ENCODE measurements around the gene EDN2.

DNA sequence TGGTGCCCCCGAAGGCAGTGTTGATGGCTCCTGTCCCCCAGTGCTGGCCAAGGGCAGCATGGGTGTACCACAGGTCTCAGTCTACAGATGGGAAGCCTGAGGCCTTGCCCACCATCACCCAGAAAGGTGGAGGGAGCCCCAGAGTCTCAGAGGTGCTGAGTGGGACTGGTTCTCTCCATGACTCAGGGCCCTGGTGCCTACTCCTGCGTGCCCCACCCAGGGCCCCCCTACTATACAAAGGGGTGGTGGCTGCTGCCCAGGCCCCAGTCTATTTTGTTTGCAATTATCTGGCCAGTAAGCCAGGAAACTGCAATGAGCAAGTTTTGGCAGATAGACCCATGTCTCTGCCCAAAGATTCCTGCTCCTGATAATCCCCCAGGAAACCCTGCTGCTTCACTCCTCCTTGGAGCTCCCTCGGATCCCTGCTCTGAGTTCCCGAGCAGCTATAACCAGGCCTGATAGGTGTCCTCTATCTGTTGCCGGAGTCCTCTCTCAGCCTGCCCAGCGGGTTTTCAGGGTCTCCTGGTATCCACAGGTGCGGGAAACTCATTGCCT lies 41.7 kb downstream of the EDN2 start:
- TF ChIP-seq SP1 (IDR thresholded peaks at IDR 0.05; ENCODE audit: low read depth, low read length), result no peak
- TF ChIP-seq RAD21 (IDR thresholded peaks at IDR 0.05 in 1 of 2, conservative IDR thresholded peaks at IDR 0.05 in 1 of 2; ENCODE audit: low read depth in 2 of 2, low read length in 2 of 2), result no peak
- TF ChIP-seq, protein P1, sequence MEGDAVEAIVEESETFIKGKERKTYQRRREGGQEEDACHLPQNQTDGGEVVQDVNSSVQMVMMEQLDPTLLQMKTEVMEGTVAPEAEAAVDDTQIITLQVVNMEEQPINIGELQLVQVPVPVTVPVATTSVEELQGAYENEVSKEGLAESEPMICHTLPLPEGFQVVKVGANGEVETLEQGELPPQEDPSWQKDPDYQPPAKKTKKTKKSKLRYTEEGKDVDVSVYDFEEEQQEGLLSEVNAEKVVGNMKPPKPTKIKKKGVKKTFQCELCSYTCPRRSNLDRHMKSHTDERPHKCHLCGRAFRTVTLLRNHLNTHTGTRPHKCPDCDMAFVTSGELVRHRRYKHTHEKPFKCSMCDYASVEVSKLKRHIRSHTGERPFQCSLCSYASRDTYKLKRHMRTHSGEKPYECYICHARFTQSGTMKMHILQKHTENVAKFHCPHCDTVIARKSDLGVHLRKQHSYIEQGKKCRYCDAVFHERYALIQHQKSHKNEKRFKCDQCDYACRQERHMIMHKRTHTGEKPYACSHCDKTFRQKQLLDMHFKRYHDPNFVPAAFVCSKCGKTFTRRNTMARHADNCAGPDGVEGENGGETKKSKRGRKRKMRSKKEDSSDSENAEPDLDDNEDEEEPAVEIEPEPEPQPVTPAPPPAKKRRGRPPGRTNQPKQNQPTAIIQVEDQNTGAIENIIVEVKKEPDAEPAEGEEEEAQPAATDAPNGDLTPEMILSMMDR (IDR thresholded peaks at IDR 0.05; ENCODE audit: control extremely low read depth in 1 of 3, insufficient read depth in 1 of 3, low read depth in 1 of 3, low read length in 3 of 3), result no peak
- no peak for TF ChIP-seq MAFK (IDR thresholded peaks at IDR 0.05; ENCODE audit: low read depth, low read length)
- no peak for TF ChIP-seq KDM4A (IDR thresholded peaks at IDR 0.05; ENCODE audit: low read depth, low read length, severe bottlenecking)
- no peak for TF ChIP-seq ZNF274 (IDR thresholded peaks at IDR 0.05; ENCODE audit: borderline replicate concordance, extremely low read depth, low read length)
- no peak for TF ChIP-seq CEBPB (IDR thresholded peaks at IDR 0.05; ENCODE audit: low read depth, low read length)
